ENCODE measurements around the gene IFNK. TPM values are rescaled to one million over a fixed set of nuclear protein-coding genes. Genes with fewer than 3 reads are reported as not detected.
A peak's percentile ranks its signal among the peaks of the same experiment; 100 is the strongest.

Gene IFNK
- total RNA-seq, 2 experiments from 2014 or later = not detected

- Histone ChIP-seq H3K9me3 (ENCODE audit: control insufficient read depth in 1 of 2, insufficient read depth in 1 of 2, low read length in 2 of 2) (no peaks in the 10 kb centered on the region), H3K27me3 (ENCODE audit: control insufficient read depth in 1 of 2, insufficient read depth in 2 of 2, low read length in 2 of 2) (no peaks in the 10 kb centered on the region), H3K27ac (ENCODE audit: low read depth in 1 of 2, low read length in 2 of 2) (no peak overlapping the region), H3K36me3 (ENCODE audit: insufficient read depth, low read length) (peaks cover 34% of the 10 kb centered on the region), H3K4me3 (ENCODE audit: low read length) (no peak overlapping the region), H3K4me1 (ENCODE audit: insufficient read depth, low read length) (peaks cover 3% of the 10 kb centered on the region)
- ChIA-PET POLR2A (interaction anchor here (0.5 to 1.0 kb wide), 2 partner anchors 9 to 12 kb away, joined by 3 to 6 read pairs; partner anchors contain the start of gene C9orf72), CTCF (no interaction called here)
- Mint-ChIP-seq H3K27ac (peak overlapping the region; percentile 89), H3K9me3 (no peaks in the 10 kb centered on the region), H3K36me3 (ENCODE audit: low read depth) (peaks cover 63% of the 10 kb centered on the region), H3K4me3 (no peak overlapping the region), H3K4me1 (ENCODE audit: low read depth) (peaks cover 37% of the 10 kb centered on the region), H3K27me3 (no peaks in the 10 kb centered on the region)
- no peak for TF ChIP-seq CTCF (IDR thresholded peaks at IDR 0.05)
- ATAC-seq (ENCODE audit: poor library complexity) (no peak), DNase-seq (no peak)
- intact Hi-C loops (cut with DNase I, micrococcal nuclease) = no loop called here
These were observed 39.8 kb downstream of the IFNK start for GRCh38 chr9:27563738-27564430.

GRCh38 chr9:27564670-27565069 lies 40.6 kb downstream of the IFNK start:
- TF ChIP-seq CTCF (IDR thresholded peaks at IDR 0.05) = no peak

GRCh38 chr9:27565696-27566095 lies 41.6 kb downstream of the IFNK start:
- intact Hi-C loops (cut with DNase I, micrococcal nuclease) = no loop called here
- Histone ChIP-seq H3K9me3 (ENCODE audit: control insufficient read depth in 1 of 2, insufficient read depth in 1 of 2, low read length in 2 of 2) (no peaks in the 10 kb centered on the region), H3K36me3 (ENCODE audit: insufficient read depth, low read length) (peaks cover 25% of the 10 kb centered on the region), H3K4me3 (ENCODE audit: low read length) (no peak overlapping the region), H3K27ac (ENCODE audit: low read depth in 1 of 2, low read length in 2 of 2) (no peak overlapping the region), H3K4me1 (ENCODE audit: insufficient read depth, low read length) (peaks cover 3% of the 10 kb centered on the region), H3K27me3 (ENCODE audit: control insufficient read depth in 1 of 2, insufficient read depth in 2 of 2, low read length in 2 of 2) (no peaks in the 10 kb centered on the region)
- no peak for TF ChIP-seq CTCF (IDR thresholded peaks at IDR 0.05)
- no peak for DNase-seq
- H3K4me3 Mint-ChIP-seq = no peak overlapping the region
- CTCF ChIA-PET = no interaction called here
- H3K9me3 Mint-ChIP-seq = no peaks in the 10 kb centered on the region
- H3K27ac Mint-ChIP-seq = peak overlapping the region; percentile 89
- no peaks in the 10 kb centered on the region for H3K27me3 Mint-ChIP-seq
- POLR2A ChIA-PET = interaction anchor here (1.2 kb wide), 1 partner anchor 7 kb away, joined by 3 read pairs; the partner anchor contains the start of gene C9orf72
- ATAC-seq (ENCODE audit: poor library complexity) = no peak
- H3K36me3 Mint-ChIP-seq (ENCODE audit: low read depth) = peaks cover 50% of the 10 kb centered on the region
- peaks cover 37% of the 10 kb centered on the region for H3K4me1 Mint-ChIP-seq (ENCODE audit: low read depth)

More at GRCh38 chr9:27564670-27565069, 40.6 kb downstream of the IFNK start:
- Histone ChIP-seq H3K27me3 (ENCODE audit: control insufficient read depth in 1 of 2, insufficient read depth in 2 of 2, low read length in 2 of 2) (no peaks in the 10 kb centered on the region), H3K27ac (ENCODE audit: low read depth in 1 of 2, low read length in 2 of 2) (no peak overlapping the region), H3K9me3 (ENCODE audit: control insufficient read depth in 1 of 2, insufficient read depth in 1 of 2, low read length in 2 of 2) (no peaks in the 10 kb centered on the region), H3K4me1 (ENCODE audit: insufficient read depth, low read length) (peaks cover 3% of the 10 kb centered on the region), H3K36me3 (ENCODE audit: insufficient read depth, low read length) (peaks cover 27% of the 10 kb centered on the region), H3K4me3 (ENCODE audit: low read length) (no peak overlapping the region)
- ATAC-seq (ENCODE audit: poor library complexity) (peak; percentile 66), DNase-seq (no peak)
- ChIA-PET CTCF (no interaction called here), POLR2A (interaction anchor here (1.2 kb wide), 1 partner anchor 8 kb away, joined by 3 read pairs; the partner anchor contains the start of gene C9orf72)
- Mint-ChIP-seq H3K4me3 (peak overlapping the region; percentile 77), H3K36me3 (ENCODE audit: low read depth) (peaks cover 55% of the 10 kb centered on the region), H3K9me3 (no peaks in the 10 kb centered on the region), H3K4me1 (ENCODE audit: low read depth) (peaks cover 37% of the 10 kb centered on the region), H3K27ac (peak overlapping the region; percentile 89), H3K27me3 (no peaks in the 10 kb centered on the region)
- intact Hi-C loops (cut with DNase I, micrococcal nuclease) = no loop called here

Measured in CD4-positive, alpha-beta T cell (primary cell).